ENCODE results near the gene SLC9A9. TPM values are rescaled to one million over a fixed set of nuclear protein-coding genes. Genes with fewer than 3 reads are reported as not detected.

Gene SLC9A9
- total and polyA plus RNA-seq, 12 donors = 1.3 to 8.4 (median 3.0) TPM

GRCh38 chr3:143668924-143669790, 179.1 kb downstream of the SLC9A9 start:
- Histone ChIP-seq H3K27ac (no peak overlapping the region), H3K36me3 (no peaks in the 10 kb centered on the region), H3K27me3 (no peaks in the 10 kb centered on the region), H3K4me3 (no peak overlapping the region), H3K9me3 (peaks cover 0 to 6% (median 0%) of the 10 kb centered on the region in 11 donors), H3K4me1 (peaks cover 0 to 4% (median 1%) of the 10 kb centered on the region in 9 donors)
- intact Hi-C loops (cut with DNase I) = no loop called here
- no peak for TF ChIP-seq CTCF (IDR thresholded peaks at IDR 0.05)
- WGBS, 2 donors = 69 to 71% methylated on average over 5 of the region's 5 CpGs
- peak in 3 of 8 donors; percentile 30 to 71 (median 51) for ATAC-seq
- no peak for DNase-seq

- Histone ChIP-seq H3K9me3 (peaks cover 0 to 10% (median 0%) of the 10 kb centered on the region in 11 donors), H3K27me3 (no peaks in the 10 kb centered on the region), H3K4me1 (no peaks in the 10 kb centered on the region), H3K4me3 (no peak overlapping the region), H3K27ac (no peak overlapping the region), H3K36me3 (no peaks in the 10 kb centered on the region)
- ATAC-seq (no peak), DNase-seq (no peak)
- 79 to 92% methylated on average over 5 of the region's 5 CpGs for WGBS, 2 donors
- intact Hi-C loops (cut with DNase I) = no loop called here
- no peak for TF ChIP-seq CTCF (IDR thresholded peaks at IDR 0.05)
These were observed 179.9 kb downstream of the SLC9A9 start for GRCh38 chr3:143668385-143668784.

DNA sequence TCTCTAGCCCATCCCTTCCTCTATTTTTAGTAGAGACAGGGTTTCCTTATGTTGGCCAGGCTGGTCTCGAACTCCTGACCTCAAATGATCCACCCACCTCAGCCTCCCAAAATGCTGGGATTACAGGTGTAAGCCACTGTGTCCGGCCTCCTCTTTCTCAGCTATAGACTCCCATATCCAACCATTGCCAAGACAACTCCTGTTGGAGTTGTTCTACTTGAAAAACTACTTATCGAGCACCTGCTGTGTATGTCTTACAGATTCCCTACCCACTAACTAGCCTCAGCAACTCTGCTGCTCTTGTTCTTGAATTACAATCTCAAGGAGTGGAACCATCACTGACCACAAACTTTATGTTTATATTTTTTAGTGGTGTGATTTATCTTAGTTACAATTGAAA, 186.6 kb downstream of the SLC9A9 start:
- intact Hi-C loops (cut with DNase I) = no loop called here
- Histone ChIP-seq H3K4me3 (no peak overlapping the region), H3K4me1 (no peaks in the 10 kb centered on the region), H3K27me3 (no peaks in the 10 kb centered on the region), H3K9me3 (peaks cover 0 to 10% (median 0%) of the 10 kb centered on the region in 11 donors), H3K27ac (no peak overlapping the region), H3K36me3 (no peaks in the 10 kb centered on the region)
- TF ChIP-seq CTCF (IDR thresholded peaks at IDR 0.05) = no peak
- ATAC-seq = no peak
- 80 to 93% methylated on average over 3 of the region's 3 CpGs for WGBS, 2 donors
- no peak for DNase-seq

DNA sequence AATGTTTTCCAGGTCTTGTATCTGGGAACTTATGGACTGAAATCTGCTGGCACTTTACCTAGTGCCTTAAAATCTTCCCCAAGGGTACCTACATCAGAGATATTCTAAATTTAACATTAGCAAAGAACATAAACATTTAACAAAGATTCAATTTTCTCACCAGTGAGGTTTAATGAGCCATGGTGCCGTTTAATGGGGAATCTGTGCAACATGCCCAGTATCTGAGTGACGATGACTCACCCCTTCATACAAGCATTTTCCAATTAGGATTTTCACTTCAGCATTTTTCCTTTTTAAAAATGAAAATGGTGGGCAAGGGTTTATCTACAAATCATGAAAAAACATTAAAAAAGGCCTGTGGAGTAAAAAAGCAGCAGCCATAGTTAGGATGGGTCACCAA, 189.4 kb downstream of the SLC9A9 start:
- WGBS, 2 donors = 49 to 95% methylated on average over 2 of the region's 2 CpGs
- ATAC-seq = no peak
- Histone ChIP-seq H3K27me3 (no peaks in the 10 kb centered on the region), H3K4me3 (no peak overlapping the region), H3K27ac (no peak overlapping the region), H3K36me3 (no peaks in the 10 kb centered on the region), H3K9me3 (peaks cover 0 to 1% (median 0%) of the 10 kb centered on the region in 11 donors), H3K4me1 (peaks cover 0 to 7% (median 0%) of the 10 kb centered on the region in 9 donors)
- no peak for DNase-seq
- TF ChIP-seq CTCF (IDR thresholded peaks at IDR 0.05) = no peak
- intact Hi-C loops (cut with DNase I) = no loop called here

All from heart right ventricle (tissue), 16 donors.